Stimulated activated CD8-positive, alpha-beta memory T cell treated with anti-CD3 and anti-CD28 coated beads, Interleukin-12 subunit alpha, Interleukin-12 subunit beta, amount 100 ng/mL, for 24 hours (primary cell): ENCODE data around the gene YLPM1.

Experiments used
- DNase-seq: peaks from one replicate; pipeline ENCODE4 v3.0.0-alpha.2; 2020; ENCODE audit errors: extremely low read depth

The YLPM1 gene

GRCh38 chr14:74840603-74841030 is 77.5 kb downstream of the YLPM1 start:
- no peak for DNase-seq

DNA sequence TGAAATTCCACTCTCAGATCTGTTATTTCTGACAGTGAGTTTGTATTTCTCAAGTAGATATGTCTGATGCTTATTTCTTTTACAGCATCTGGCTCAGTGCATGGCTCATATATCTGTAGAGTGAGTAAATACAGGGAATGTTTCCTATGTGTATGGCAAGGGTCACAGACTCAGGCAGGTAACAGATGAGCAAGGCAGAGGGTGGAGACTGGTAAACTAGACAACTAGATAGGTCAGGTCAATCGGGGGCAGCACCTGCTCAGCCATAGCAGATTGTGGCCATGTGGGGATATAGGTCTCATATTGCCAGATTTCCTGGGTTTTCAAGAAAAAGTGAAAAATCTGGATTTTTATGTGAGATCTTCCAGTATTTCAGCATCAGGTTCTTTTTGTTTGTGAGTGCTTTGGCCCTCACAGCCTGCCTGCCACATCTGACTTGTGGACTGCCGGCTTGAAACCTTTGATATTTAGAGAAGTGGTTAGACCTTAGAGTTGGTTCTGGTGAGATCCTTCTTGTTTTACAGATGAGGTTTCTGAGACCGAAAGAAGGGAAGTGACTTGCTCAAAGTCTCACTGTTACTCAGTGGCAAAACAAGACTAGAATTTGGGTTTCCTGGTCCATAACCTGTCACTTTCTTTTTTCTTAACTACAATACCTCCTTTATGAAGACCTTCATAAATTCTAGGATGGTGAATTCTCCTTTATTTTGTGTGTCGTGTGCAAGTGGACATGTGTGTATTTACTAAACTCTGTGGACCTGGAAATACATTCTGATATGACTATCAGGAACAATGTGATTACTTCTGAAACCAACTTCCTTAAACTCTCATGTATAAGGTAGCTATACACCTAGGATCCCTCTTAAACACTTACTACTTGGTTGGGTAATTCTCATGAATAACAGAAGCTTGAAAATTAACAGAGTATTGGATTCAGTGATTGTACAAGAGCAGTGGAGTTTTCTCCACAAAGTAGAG is 78.4 kb downstream of the YLPM1 start:
- DNase-seq: no peak

- DNase-seq: no peak
These were observed 80.5 kb downstream of the YLPM1 start for GRCh38 chr14:74843653-74844052.

DNA sequence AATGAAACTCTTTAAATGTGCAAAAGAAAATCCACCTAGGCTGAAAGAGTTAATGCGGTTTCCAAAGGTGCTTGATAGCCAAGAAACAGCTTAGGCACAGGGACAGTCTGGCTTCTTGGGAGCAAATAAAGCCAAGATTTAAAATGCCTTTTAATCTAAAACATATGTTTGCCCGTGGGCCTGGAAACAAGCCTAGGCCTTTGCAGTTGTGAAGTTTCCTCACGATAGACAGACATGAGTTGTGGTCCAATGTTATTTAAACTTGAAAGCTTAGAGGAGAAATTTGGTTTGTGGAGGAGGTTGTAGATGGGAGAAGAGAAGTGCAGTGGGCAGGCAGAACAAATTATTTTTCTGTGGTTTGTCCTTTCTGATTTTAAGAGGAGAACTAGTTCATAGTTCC is 83.1 kb downstream of the YLPM1 start:
- DNase-seq: no peak

DNA sequence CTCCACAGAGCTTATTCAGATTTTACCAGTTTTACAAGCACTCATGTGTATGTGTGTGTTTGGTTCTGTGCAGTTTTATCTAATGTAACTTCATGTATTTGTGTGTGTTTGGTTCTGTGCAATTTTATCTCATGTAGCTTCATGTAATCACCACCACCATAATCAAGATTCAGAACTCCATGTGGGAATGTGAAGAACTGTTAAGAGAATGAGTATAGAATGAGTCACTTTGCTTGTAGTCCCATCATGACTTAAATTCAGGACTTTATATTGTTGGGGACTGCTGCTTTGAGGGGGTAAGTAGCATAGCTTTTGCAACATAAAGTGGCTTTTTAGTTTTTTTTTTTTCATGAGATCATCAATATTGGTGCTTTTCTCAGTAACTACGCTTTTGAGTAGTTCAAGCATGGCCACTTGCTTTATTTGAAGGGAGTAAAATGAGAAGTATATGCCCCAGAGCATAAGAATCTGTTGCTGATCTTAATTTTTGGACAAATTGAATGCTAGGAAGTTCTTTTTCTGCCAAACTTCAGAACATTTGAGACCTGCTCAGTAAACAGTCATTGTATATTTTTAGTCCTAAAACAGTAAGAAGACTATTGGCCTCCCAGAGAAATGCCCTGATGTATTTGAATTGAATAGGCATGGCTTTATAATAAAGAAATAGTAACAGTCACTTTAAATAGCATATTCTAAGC is 84.0 kb downstream of the YLPM1 start:
- no peak for DNase-seq

DNA sequence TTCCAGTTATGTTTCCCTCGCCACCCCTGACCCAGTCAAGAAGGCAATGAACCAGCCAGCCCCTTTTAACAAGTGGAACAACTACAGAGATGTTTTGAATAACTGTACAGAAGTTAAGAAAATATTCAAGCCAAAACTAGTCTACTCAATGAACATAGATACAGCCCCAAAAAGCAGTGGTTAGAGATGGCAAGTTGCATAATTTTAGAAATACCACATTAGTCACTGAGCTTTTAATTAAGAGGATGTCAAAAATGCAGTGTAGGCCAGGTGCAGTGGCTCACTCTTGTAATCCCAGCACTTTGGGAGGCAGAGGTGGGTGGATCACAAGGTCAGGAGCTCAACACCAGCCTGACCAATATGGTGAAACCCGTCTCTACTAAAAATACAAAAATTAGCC is 85.7 kb downstream of the YLPM1 start:
- DNase-seq: no peak

GRCh38 chr14:74852922-74853530 is 89.9 kb downstream of the YLPM1 start:
- DNase-seq: no peak

- no peak for DNase-seq
These were observed 90.5 kb downstream of the YLPM1 start for GRCh38 chr14:74853581-74853980.

GRCh38 chr14:74855021-74855420 is 91.9 kb downstream of the YLPM1 start:
- no peak for DNase-seq

GRCh38 chr14:74855945-74856344 is 92.8 kb downstream of the YLPM1 start:
- no peak for DNase-seq

- DNase-seq: no peak
These were observed 93.2 kb downstream of the YLPM1 start for GRCh38 chr14:74856366-74856765.

GRCh38 chr14:74858022-74858421 is 94.9 kb downstream of the YLPM1 start:
- no peak for DNase-seq

- DNase-seq: no peak
These were observed 96.8 kb downstream of the YLPM1 start for GRCh38 chr14:74859757-74860552.

DNA sequence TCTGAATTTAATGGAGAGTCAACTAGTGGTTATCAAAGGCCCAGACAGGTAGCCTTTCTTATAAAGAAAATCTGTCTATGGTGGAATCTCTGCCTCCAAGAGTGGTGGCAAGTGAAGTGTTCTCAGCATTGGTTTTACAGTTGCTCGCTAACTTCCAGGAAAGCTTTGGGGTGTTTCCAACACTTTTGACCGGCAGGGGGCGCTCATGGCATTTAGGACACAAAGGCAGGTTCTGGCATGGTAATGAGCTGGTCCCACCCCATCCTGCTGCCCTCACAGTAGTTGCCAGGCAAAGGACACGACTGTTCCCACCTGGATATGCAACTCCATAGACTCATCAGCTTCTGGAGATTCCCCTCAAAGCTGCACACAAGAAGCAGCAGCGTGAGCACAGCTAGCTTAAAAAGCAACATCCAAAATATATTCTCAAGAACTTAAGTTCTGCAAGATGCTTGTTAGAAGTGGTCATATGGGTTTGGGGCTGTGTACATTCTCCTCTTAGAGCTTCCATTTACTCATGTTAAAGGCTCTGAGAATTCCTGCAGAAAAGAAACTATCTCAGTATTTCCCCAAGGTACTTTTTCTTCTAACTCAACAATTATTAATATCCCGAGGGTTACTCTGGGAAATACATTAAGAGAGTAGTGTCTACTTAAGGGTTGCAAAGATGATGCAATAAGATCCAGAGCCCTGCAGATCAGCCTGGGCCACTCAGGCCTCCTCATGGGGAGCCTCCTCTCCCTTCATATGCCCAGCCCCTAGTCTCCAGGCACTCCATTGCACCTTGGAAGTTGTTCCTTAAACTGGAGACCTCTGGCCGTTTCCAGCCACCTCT is 98.0 kb downstream of the YLPM1 start:
- DNase-seq: peak; percentile 76

GRCh38 chr14:74861734-74862090 is 98.6 kb downstream of the YLPM1 start:
- no peak for DNase-seq

DNA sequence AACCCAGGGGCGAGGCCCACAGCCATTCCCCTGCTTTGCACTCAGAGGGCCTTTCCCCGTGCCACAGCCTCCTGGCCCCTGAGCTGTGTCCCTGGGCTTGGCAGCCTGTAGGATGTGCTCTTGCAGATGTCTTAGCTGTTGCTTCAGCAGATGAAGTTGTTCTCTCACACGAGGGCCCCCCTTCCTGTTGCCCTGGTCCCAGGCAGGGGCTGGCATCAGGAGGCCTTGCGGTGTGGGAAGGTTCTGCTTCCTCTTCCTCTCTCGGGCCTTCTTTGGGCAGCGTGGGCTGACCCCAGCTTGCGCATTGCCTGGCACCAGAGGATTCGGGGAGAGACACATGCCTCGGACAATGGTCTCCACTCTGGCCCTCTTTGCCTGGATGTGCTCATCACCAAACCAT is 100.2 kb downstream of the YLPM1 start:
- DNase-seq: no peak

GRCh38 chr14:74864198-74864597 is 101.1 kb downstream of the YLPM1 start:
- DNase-seq: no peak

GRCh38 chr14:74865156-74865555 is 102.0 kb downstream of the YLPM1 start:
- no peak for DNase-seq

DNA sequence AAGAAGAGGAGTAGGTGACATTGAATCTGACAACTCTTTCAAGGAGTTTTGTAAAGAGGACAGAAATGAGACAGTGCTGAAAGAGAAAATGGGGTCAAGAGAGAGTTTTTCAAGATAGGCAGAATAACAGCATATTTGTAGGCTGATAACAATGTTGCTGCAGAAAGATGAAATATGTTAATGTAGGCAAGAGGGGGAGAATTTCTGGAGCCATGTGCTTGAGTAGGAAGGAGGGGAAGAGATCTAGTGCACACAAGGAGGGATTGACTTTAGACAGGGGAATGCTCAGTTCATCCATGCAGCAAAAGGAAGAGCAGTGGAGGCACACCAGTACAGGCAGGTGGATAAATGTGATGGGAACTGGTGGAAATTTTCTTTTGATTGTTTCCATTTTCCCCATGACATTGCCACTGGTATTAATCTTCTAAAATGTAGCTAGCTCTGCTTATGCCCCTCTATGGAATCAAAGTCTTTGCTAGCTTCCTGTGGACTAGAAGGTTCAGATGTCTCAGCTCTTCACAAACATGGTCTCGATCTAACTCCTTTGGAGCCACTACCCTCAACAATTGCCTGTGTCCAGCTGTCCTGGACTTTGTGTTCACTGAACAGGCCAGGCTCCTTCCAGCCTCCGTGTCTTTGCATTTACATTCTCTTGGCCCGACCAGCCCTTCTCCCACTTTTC is 103.7 kb downstream of the YLPM1 start:
- DNase-seq: no peak

- no peak for DNase-seq
These were observed 104.6 kb downstream of the YLPM1 start for GRCh38 chr14:74867673-74868072.
